OCI-LY1 (cell line): ENCODE measurements around the gene ISCU.

Experiments
- H2AFZ ChIP-seq: fragments of 200-600 bp; sonication (generic), shearing (Covaris generic); 2 replicates; pipeline ENCODE4 v1.6.0; 2014; ENCODE audit warnings: antibody characterized with exemption, mild to moderate bottlenecking, low read length
- H3F3A ChIP-seq: fragments of 200-600 bp; sonication (generic), shearing (Covaris generic); 2 replicates; pipeline ENCODE4 v1.6.0; 2014; ENCODE audit warnings: mild to moderate bottlenecking, antibody characterized with exemption, low read length, moderate library complexity; ENCODE audit not compliant: insufficient read depth
- H3K27ac ChIP-seq: fragments of 200-600 bp; sonication (generic); 2 replicates; pipeline ENCODE4 v1.5.1; 2014; ENCODE audit warnings: low read length, mixed run types, mild to moderate bottlenecking, low read depth; ENCODE audit not compliant: poor library complexity, severe bottlenecking
- H3K27me3 ChIP-seq: fragments of 200-600 bp; sonication (generic); 2 replicates; pipeline ENCODE4 v1.6.0; 2014; ENCODE audit warnings: antibody characterized with exemption, mild to moderate bottlenecking, low read length, moderate library complexity; ENCODE audit not compliant: insufficient read depth
- H3K36me3 ChIP-seq: fragments of 200-600 bp; sonication (generic); 2 replicates; pipeline ENCODE4 v1.6.1; 2014; ENCODE audit warnings: mild to moderate bottlenecking, antibody characterized with exemption, low read length, moderate library complexity, mixed read lengths; ENCODE audit not compliant: insufficient read depth
- H3K4me1 ChIP-seq: fragments of 200-600 bp; sonication (generic); 2 replicates; pipeline ENCODE4 v1.5.1; 2014; ENCODE audit warnings: mild to moderate bottlenecking, low read length, moderate library complexity; ENCODE audit not compliant: insufficient read depth, severe bottlenecking
- H3K4me2 ChIP-seq: fragments of 200-600 bp; sonication (generic), shearing (Covaris generic); 2 replicates; pipeline ENCODE4 v1.6.1; 2014; ENCODE audit warnings: low read length
- H3K4me3 ChIP-seq: fragments of 200-600 bp; sonication (generic); 2 replicates; pipeline ENCODE4 v1.5.1; 2014; ENCODE audit warnings: low read length, low read depth, mild to moderate bottlenecking, mixed read lengths; ENCODE audit not compliant: poor library complexity, severe bottlenecking
- H3K79me2 ChIP-seq: fragments of 200-600 bp; shearing (Covaris generic); 2 replicates; pipeline ENCODE4 v1.6.1; 2016; ENCODE audit warnings: mixed run types, low read length, mixed read lengths; ENCODE audit not compliant: insufficient read depth
- H3K9ac ChIP-seq: fragments of 200-600 bp; sonication (generic), shearing (Covaris generic); 2 replicates; pipeline ENCODE4 v1.6.1; 2014; ENCODE audit warnings: mild to moderate bottlenecking, low read length, mixed read lengths
- H3K9me2 ChIP-seq: fragments of 200-600 bp; sonication (generic), shearing (Covaris generic); 2 replicates; pipeline ENCODE4 v1.6.1; 2014; ENCODE audit warnings: low read depth, mild to moderate bottlenecking, low read length, mixed read lengths
- H3K9me3 ChIP-seq: fragments of 200-600 bp; shearing (Covaris generic); 2 replicates; pipeline ENCODE4 v1.6.1; 2014; ENCODE audit warnings: low read length, mixed read lengths
- H4K20me1 ChIP-seq: fragments of 200-600 bp; sonication (generic), shearing (Covaris generic); 2 replicates; pipeline ENCODE4 v1.6.0; 2016; ENCODE audit warnings: mild to moderate bottlenecking, low read length; ENCODE audit not compliant: insufficient read depth
- CTCF ChIP-seq: fragments of 200-600 bp; sonication (generic), shearing (Covaris generic); IDR thresholded peaks from 2 replicates; pipeline ENCODE4 v1.5.1; 2017; ENCODE audit warnings: mild to moderate bottlenecking, antibody characterized with exemption, low read length, moderate library complexity, mixed read lengths
- EZH2 ChIP-seq: fragments of 200-600 bp; sonication (generic), shearing (Covaris generic); IDR thresholded peaks from 2 replicates; pipeline ENCODE4 v1.8.0; 2017; ENCODE audit warnings: borderline replicate concordance, mixed run types, mild to moderate bottlenecking, antibody characterized with exemption, low read length, moderate library complexity, mixed read lengths

Gene ISCU

GRCh38 chr12:108518101-108518715, 44.2 kb upstream of the ISCU start:
- Histone ChIP-seq H3K9ac (no peak overlapping the region), H3K9me3 (no peaks in the 10 kb centered on the region), H3K27ac (no peak overlapping the region), H3K4me1 (peaks cover 12% of the 10 kb centered on the region), H4K20me1 (no peaks in the 10 kb centered on the region), H3K4me3 (no peak overlapping the region), H3K79me2 (no peaks in the 10 kb centered on the region), H2AFZ (no peak overlapping the region), H3K9me2 (no peaks in the 10 kb centered on the region), H3K27me3 (no peaks in the 10 kb centered on the region), H3K4me2 (no peak overlapping the region), H3F3A (no peaks in the 10 kb centered on the region), H3K36me3 (peaks cover 50% of the 10 kb centered on the region)
- no peak for TF ChIP-seq EZH2
- TF ChIP-seq CTCF: no peak

- no peak overlapping the region for H3K9ac ChIP-seq
- TF ChIP-seq EZH2 (no peak), CTCF (no peak)
- H3K27ac ChIP-seq: no peak overlapping the region
- no peak overlapping the region for H3K4me2 ChIP-seq
- H3K79me2 ChIP-seq: no peaks in the 10 kb centered on the region
- no peaks in the 10 kb centered on the region for H3K9me3 ChIP-seq
- no peaks in the 10 kb centered on the region for H3K9me2 ChIP-seq
- no peaks in the 10 kb centered on the region for H4K20me1 ChIP-seq
- no peak overlapping the region for H3K4me3 ChIP-seq
- peaks cover 12% of the 10 kb centered on the region for H3K4me1 ChIP-seq
- no peaks in the 10 kb centered on the region for H3F3A ChIP-seq
- peaks cover 57% of the 10 kb centered on the region for H3K36me3 ChIP-seq
- no peaks in the 10 kb centered on the region for H3K27me3 ChIP-seq
- no peak overlapping the region for H2AFZ ChIP-seq
Measured at GRCh38 chr12:108518716-108519496, 43.5 kb upstream of the ISCU start.

GRCh38 chr12:108519558-108519957, 42.8 kb upstream of the ISCU start:
- Histone ChIP-seq H3K4me2 (no peak overlapping the region), H3K27ac (no peak overlapping the region), H3K9ac (no peak overlapping the region), H3K9me2 (no peaks in the 10 kb centered on the region), H3K27me3 (no peaks in the 10 kb centered on the region), H3K9me3 (no peaks in the 10 kb centered on the region), H3F3A (no peaks in the 10 kb centered on the region), H3K36me3 (peaks cover 63% of the 10 kb centered on the region), H4K20me1 (no peaks in the 10 kb centered on the region), H3K4me1 (peaks cover 12% of the 10 kb centered on the region), H2AFZ (no peak overlapping the region), H3K79me2 (no peaks in the 10 kb centered on the region), H3K4me3 (no peak overlapping the region)
- no peak for TF ChIP-seq EZH2
- TF ChIP-seq CTCF: peak; percentile 13; the same call in 1 of the 2 replicates
